Measurements from ENCODE around the gene LARP4.

DNA sequence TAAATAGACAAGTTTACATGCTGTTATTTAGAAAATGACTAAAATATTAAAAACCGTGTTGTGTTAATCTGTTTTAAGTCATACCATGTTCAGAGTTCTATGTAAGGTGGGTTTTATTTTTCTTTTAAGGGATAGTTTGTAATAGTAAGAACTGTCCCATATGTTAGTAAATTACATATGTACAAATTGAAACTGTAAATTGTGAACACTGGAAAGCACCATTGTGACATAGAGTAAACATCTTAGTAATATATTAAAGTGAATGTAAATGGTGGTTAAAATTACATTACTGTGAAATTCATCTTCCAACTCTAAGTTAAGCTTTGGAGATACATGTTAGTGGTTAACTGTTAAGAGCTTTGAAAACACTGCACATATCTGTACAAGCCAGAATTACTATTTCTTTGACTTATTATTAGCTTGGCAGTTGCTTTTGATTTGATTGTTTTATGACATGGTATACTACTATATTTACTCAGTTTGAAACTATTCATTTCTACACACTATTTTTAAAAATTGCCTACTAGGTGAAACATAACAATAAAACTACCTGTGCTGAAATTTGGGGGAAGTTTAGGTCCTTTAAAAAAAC, 76.7 kb downstream of the LARP4 start:
- TF ChIP-seq, protein P1, sequence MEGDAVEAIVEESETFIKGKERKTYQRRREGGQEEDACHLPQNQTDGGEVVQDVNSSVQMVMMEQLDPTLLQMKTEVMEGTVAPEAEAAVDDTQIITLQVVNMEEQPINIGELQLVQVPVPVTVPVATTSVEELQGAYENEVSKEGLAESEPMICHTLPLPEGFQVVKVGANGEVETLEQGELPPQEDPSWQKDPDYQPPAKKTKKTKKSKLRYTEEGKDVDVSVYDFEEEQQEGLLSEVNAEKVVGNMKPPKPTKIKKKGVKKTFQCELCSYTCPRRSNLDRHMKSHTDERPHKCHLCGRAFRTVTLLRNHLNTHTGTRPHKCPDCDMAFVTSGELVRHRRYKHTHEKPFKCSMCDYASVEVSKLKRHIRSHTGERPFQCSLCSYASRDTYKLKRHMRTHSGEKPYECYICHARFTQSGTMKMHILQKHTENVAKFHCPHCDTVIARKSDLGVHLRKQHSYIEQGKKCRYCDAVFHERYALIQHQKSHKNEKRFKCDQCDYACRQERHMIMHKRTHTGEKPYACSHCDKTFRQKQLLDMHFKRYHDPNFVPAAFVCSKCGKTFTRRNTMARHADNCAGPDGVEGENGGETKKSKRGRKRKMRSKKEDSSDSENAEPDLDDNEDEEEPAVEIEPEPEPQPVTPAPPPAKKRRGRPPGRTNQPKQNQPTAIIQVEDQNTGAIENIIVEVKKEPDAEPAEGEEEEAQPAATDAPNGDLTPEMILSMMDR (IDR thresholded peaks at IDR 0.05; ENCODE audit: insufficient read depth, low read depth, low read length): no peak
- no peak for TF ChIP-seq EZH2 (IDR thresholded peaks at IDR 0.05; ENCODE audit: insufficient read depth, low read length)

Measured in astrocyte (in vitro differentiated cells and primary cell).